Measurements from ENCODE around the gene RMI2. TPM values are rescaled to one million over a fixed set of nuclear protein-coding genes. Genes with fewer than 3 reads are reported as not detected.

The RMI2 gene
- total and polyA plus RNA-seq, 9 of the 15 experiments (the other 6 are each of a cell fraction or from before 2014, with no cell fraction given): 8.0 to 43.4 (median 32.5) TPM

DNA sequence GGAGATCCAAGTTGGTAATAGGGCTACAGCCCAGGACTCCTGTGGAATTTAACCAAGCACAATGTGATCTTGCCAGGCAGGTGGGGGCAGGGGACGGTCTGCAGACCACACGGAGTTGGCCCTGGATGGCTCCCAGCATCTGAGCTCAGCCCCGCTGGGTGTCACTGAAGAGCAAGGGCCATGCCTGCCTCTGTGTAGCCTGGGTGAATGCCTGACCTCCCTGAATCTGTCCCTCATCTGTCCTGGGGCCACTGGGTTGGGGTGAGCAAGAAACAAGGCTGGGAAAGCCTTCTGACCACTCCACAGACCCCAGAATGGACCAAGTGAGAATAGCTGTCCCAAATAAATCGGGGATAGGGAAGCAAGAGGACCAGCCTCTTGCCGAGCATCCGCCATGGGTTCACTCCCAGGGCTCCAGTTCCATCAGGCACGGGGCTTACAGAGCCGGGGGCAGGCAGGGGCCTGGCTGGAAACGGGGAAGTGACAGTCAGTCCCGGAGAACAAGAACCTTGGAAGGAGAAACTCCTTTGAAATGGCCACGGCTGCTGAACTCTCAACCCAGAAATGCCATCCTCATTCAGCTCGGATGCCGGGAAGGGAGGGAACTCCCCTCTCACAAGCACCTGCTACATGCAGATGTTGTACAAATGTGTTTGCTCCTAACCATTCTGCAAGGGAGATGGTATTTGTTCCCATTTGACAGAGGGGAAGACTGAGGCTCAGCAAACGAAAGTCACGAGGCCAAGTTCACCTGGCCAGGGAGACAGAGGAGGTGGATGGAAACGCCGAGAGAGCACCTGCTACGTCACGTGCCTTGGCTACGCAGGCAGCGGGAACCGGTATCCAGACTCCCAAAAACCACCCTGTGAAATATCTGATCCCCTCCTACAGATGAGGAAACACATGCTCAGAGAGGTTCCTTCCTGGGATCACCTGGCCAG, 50.0 kb downstream of the RMI2 start (continued):
- TF ChIP-seq, protein P1, sequence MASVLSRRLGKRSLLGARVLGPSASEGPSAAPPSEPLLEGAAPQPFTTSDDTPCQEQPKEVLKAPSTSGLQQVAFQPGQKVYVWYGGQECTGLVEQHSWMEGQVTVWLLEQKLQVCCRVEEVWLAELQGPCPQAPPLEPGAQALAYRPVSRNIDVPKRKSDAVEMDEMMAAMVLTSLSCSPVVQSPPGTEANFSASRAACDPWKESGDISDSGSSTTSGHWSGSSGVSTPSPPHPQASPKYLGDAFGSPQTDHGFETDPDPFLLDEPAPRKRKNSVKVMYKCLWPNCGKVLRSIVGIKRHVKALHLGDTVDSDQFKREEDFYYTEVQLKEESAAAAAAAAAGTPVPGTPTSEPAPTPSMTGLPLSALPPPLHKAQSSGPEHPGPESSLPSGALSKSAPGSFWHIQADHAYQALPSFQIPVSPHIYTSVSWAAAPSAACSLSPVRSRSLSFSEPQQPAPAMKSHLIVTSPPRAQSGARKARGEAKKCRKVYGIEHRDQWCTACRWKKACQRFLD (CRISPR knock-in tag; IDR thresholded peaks at IDR 0.05): no peak
- TF ChIP-seq ADNP (tag; IDR thresholded peaks at IDR 0.05) (peak; percentile 80), ZNF324 (CRISPR knock-in tag; IDR thresholded peaks at IDR 0.05) (no peak), GATAD2A (IDR thresholded peaks at IDR 0.05) (no peak), RNF219 (CRISPR knock-in tag; IDR thresholded peaks at IDR 0.05) (no peak), CHD4 (IDR thresholded peaks at IDR 0.05; ENCODE audit: insufficient read depth, insufficient replicate concordance, low read depth, low read length, poor library complexity, severe bottlenecking) (peak; percentile 68)
